Endothelial cell (in vitro differentiated cells): ENCODE results near the gene MT1G. TPM values are rescaled to one million over a fixed set of nuclear protein-coding genes. Genes with fewer than 3 reads are reported as not detected.

Experiments
- DNase-seq: peaks from one replicate; pipeline ENCODE4 v3.0.0; 2021; ENCODE audit warnings: low spot score
- H3K27ac Mint-ChIP-seq: one replicate; pipeline ENCODE4 v1.8.0; 2021; ENCODE audit warnings: mixed read lengths, inconsistent platforms; ENCODE audit not compliant: unreplicated experiment
- H3K27me3 Mint-ChIP-seq: one replicate; pipeline ENCODE4 v1.8.0; 2021; ENCODE audit warnings: mild to moderate bottlenecking, moderate library complexity, mixed read lengths, inconsistent platforms; ENCODE audit not compliant: unreplicated experiment
- H3K36me3 Mint-ChIP-seq: one replicate; pipeline ENCODE4 v1.8.0; 2021; ENCODE audit warnings: mild to moderate bottlenecking, low read depth, mixed read lengths, inconsistent platforms; ENCODE audit not compliant: unreplicated experiment
- H3K4me1 Mint-ChIP-seq: one replicate; pipeline ENCODE4 v1.8.0; 2021; ENCODE audit warnings: mild to moderate bottlenecking, mixed read lengths, inconsistent platforms; ENCODE audit not compliant: unreplicated experiment
- H3K4me3 Mint-ChIP-seq: one replicate; pipeline ENCODE4 v1.8.0; 2021; ENCODE audit warnings: mild to moderate bottlenecking, mixed read lengths, inconsistent platforms; ENCODE audit not compliant: unreplicated experiment
- H3K9me3 Mint-ChIP-seq: one replicate; pipeline ENCODE4 v1.8.0; 2021; ENCODE audit warnings: mixed read lengths, inconsistent platforms; ENCODE audit not compliant: unreplicated experiment
- total RNA-seq: library from RNA; stranded (reverse); fragmentation: NEBNext Ultra II Directional; extraction: Animal tissue kit (Norgen Biotek cat#: 25700); gene quantifications from one replicate; pipeline ENCODE4 v1.2.1, GENCODE V29; 2021; ENCODE audit not compliant: unreplicated experiment
- TF ChIP-seq, protein P1 (sequence below): fragments of 200-600 bp; sonication (generic); IDR thresholded peaks from one replicate; pipeline ENCODE4 v1.5.0; 2021; ENCODE audit warnings: antibody characterized with exemption; ENCODE audit not compliant: unreplicated experiment

MT1G gene
- total RNA-seq, 1 donor from 2014 or later, result not detected

DNA sequence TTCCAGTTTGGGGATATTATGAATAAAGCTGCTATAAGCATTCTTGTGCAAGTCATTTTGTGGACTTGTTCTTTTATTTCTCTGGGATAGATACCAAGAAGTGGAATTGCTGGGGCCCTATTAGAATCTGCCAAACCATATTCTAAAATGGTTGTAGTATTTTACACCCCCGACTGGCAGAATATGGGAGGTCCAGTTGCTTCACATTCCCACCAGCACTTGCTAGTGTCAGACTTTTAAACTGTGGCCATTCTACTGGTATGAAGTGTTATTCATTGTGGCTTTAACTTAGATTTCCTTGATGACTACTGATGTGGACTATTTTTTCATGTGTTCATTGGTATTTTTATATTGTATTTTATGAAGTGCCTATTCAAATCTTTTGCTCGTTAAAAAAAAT is 44.0 kb upstream of the MT1G start:
- TF ChIP-seq, protein P1, sequence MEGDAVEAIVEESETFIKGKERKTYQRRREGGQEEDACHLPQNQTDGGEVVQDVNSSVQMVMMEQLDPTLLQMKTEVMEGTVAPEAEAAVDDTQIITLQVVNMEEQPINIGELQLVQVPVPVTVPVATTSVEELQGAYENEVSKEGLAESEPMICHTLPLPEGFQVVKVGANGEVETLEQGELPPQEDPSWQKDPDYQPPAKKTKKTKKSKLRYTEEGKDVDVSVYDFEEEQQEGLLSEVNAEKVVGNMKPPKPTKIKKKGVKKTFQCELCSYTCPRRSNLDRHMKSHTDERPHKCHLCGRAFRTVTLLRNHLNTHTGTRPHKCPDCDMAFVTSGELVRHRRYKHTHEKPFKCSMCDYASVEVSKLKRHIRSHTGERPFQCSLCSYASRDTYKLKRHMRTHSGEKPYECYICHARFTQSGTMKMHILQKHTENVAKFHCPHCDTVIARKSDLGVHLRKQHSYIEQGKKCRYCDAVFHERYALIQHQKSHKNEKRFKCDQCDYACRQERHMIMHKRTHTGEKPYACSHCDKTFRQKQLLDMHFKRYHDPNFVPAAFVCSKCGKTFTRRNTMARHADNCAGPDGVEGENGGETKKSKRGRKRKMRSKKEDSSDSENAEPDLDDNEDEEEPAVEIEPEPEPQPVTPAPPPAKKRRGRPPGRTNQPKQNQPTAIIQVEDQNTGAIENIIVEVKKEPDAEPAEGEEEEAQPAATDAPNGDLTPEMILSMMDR, result no peak
- Mint-ChIP-seq H3K27me3 (peaks cover 10% of the 10 kb centered on the region), H3K4me3 (no peak overlapping the region), H3K4me1 (peaks cover 3% of the 10 kb centered on the region), H3K27ac (no peak overlapping the region), H3K9me3 (no peaks in the 10 kb centered on the region), H3K36me3 (no peaks in the 10 kb centered on the region)
- DNase-seq, result no peak

DNA sequence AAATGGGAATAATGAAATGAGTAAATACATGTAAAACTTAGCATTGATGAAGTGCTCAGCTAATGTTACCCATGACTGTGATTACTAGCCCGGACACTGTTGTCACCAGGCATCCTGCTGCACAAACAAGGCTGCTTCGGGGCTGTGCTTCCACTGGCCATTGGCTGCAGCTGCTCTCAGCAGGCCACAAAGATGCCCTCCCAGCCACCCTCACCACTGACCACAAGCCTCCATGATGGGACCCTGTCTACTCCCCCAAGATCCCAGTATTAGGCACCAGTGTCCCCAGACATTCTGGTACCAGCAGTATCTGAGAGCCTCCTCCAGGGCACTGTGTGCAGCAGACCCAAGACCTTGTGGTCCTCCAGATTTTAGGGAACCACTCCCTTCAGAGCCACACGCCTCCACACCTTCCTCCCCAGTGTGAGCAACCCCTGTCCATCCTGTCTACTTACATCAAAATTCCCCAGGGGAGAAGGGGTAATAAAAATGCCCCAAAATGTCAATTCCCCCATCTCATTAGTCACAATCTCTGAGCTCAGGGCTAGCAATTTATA is 42.4 kb upstream of the MT1G start:
- H3K27me3 Mint-ChIP-seq, result peaks cover 10% of the 10 kb centered on the region

DNA sequence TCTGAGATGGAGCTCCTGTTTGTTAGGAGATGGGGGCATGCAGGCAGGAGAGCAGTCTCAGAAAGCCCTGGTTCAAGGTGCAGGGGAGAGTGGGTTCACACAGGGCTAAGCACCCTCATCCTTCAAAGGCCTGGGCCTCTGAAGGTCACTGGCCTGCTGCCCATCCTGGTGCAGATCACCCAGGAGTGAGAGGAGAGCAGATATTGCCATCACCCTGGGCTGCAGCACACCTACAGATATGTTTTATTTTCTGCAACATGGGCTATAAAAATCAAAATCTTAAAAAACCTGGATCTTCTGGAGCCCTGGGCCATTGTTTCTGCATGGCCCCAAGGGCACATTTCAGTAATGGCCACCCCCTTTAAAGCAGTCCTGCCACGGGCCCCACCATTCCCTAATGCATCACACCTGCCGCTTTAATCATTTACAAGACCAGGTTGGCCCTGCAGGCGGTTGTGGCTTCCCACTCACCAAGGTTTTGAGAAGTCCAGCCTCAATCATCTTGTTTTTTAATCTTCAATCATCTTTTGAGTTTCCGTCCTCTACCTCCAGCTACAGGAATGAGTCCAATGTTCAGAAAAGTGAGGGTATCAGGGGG is 41.7 kb upstream of the MT1G start:
- H3K27ac Mint-ChIP-seq, result no peak overlapping the region
- TF ChIP-seq, protein P1, result no peak
- peaks cover 10% of the 10 kb centered on the region for H3K27me3 Mint-ChIP-seq
- no peak for DNase-seq
- H3K4me3 Mint-ChIP-seq, result no peak overlapping the region
- H3K36me3 Mint-ChIP-seq, result no peaks in the 10 kb centered on the region
- H3K4me1 Mint-ChIP-seq, result peaks cover 3% of the 10 kb centered on the region
- H3K9me3 Mint-ChIP-seq, result no peaks in the 10 kb centered on the region

More for the DNA sequence above, 42.4 kb upstream of the MT1G start:
- no peak overlapping the region for H3K4me3 Mint-ChIP-seq
- no peak overlapping the region for H3K27ac Mint-ChIP-seq
- TF ChIP-seq, protein P1, result no peak
- peaks cover 3% of the 10 kb centered on the region for H3K4me1 Mint-ChIP-seq
- H3K36me3 Mint-ChIP-seq, result no peaks in the 10 kb centered on the region
- no peaks in the 10 kb centered on the region for H3K9me3 Mint-ChIP-seq
- DNase-seq, result no peak

DNA sequence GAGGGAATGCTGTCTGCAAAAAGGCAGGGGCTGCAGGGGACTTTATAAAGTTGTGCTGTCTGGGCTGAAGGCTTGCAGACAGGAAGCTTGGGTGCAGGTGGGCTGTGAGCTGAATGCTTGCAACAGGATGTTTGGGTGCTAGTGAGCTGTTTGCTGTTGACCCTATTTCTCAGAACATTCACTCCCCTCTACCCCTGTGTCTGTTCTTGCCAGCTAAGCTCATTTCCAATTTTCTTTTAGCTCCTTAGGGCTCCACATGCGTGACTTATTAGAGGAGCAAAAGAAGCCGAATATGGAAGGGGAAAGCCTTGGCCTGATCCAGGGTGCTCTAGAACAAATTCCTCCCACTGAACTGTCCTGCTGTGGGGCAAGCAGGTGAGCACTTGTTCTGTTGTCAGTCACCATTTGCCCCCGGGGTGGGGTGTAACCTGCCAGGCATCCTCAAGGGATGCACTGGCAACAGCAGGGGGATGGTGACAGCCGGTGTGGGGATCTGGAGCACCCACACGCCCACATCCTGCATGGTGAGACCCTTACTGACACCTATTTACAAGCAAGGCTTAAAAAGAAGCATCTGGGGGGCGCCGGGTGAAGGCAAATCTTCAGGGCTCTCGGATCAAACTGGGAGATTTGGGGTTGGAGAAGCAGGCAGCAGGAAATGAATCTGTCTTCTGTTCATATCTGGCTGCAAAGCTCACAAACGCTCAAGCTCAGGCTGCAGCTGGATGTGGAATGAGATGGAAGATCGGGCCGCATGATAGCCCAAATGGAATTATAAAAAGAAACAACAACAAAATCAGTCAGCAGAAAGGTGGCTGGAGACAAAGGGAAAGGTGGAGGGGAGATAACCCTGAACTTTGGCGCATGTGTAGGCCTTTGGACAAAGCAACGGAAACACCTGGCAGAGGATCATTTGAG is 40.9 kb upstream of the MT1G start:
- Mint-ChIP-seq H3K9me3 (no peaks in the 10 kb centered on the region), H3K4me1 (peaks cover 3% of the 10 kb centered on the region), H3K36me3 (no peaks in the 10 kb centered on the region), H3K27me3 (peaks cover 10% of the 10 kb centered on the region), H3K4me3 (no peak overlapping the region), H3K27ac (no peak overlapping the region)
- no peak for DNase-seq
- TF ChIP-seq, protein P1, result no peak
